CD4-positive, CD25-positive, alpha-beta regulatory T cell (primary cell): ENCODE data around the gene CFAP97D1. TPM values are rescaled to one million over a fixed set of nuclear protein-coding genes. Genes with fewer than 3 reads are reported as not detected.

Experiments used
- ATAC-seq, 2 donors: fragments of 150-1000 bp; cut with Tn5 transposase; one replicate each; pipeline ENCODE4 v1.10.0; 2021; ENCODE audit warnings: low read depth in 2 of 2, moderate number of reproducible peaks in 2 of 2, moderate library complexity in 1 of 2
- DNase-seq, 3 donors: peaks; one replicate each; pipeline versions ENCODE4 v3.0.0 to v3.0.0-alpha.2; 2012 to 2022; ENCODE audit warnings: mixed read lengths in 1 of 3
- H3K27ac ChIP-seq: one replicate; pipeline ENCODE4 v1.7.0; 2013; ENCODE audit warnings: mild to moderate bottlenecking, low read length; ENCODE audit not compliant: insufficient read depth, poor library complexity, severe bottlenecking
- H3K27me3 ChIP-seq: one replicate; pipeline ENCODE4 v1.7.0; 2013; ENCODE audit warnings: low read length; ENCODE audit not compliant: control insufficient read depth, insufficient read depth
- H3K36me3 ChIP-seq: one replicate; pipeline ENCODE4 v1.7.0; 2013; ENCODE audit warnings: mild to moderate bottlenecking, low read length, moderate library complexity; ENCODE audit not compliant: control insufficient read depth, insufficient read depth
- H3K4me1 ChIP-seq: 2 replicates; pipeline ENCODE4 v1.7.0; 2013; ENCODE audit warnings: mild to moderate bottlenecking, low read length; ENCODE audit not compliant: insufficient read depth, control insufficient read depth, poor library complexity, severe bottlenecking
- H3K4me3 ChIP-seq: one replicate; pipeline ENCODE4 v1.7.0; 2013; ENCODE audit warnings: low read depth, mild to moderate bottlenecking, low read length, moderate library complexity
- H3K9me3 ChIP-seq, 2 experiments: 1 replicate in 1 of 2; 2 replicates in 1 of 2; pipeline ENCODE4 v1.7.0; 2013; ENCODE audit warnings: low read length in 2 of 2, mild to moderate bottlenecking in 1 of 2, moderate library complexity in 1 of 2; ENCODE audit not compliant: control insufficient read depth in 2 of 2
- H3K27ac Mint-ChIP-seq, 3 donors: one replicate each; pipeline ENCODE4 v1.8.0; 2020 to 2022; ENCODE audit warnings: mild to moderate bottlenecking in 3 of 3, mixed read lengths in 3 of 3, moderate library complexity in 2 of 3
- H3K27me3 Mint-ChIP-seq: one replicate; pipeline ENCODE4 v1.8.0; 2022; ENCODE audit warnings: mild to moderate bottlenecking, mixed read lengths
- H3K36me3 Mint-ChIP-seq: one replicate; pipeline ENCODE4 v1.8.0; 2020; ENCODE audit warnings: mixed read lengths
- H3K4me1 Mint-ChIP-seq, 4 donors: one replicate each; pipeline ENCODE4 v1.8.0; 2020 to 2022; ENCODE audit warnings: mixed read lengths in 4 of 4, mild to moderate bottlenecking in 1 of 4
- H3K4me3 Mint-ChIP-seq, 4 donors: one replicate each; pipeline ENCODE4 v1.8.0; 2020 to 2022; ENCODE audit warnings: mild to moderate bottlenecking in 4 of 4, mixed read lengths in 4 of 4, moderate library complexity in 3 of 4
- H3K9me3 Mint-ChIP-seq, 7 donors: one replicate each; pipeline ENCODE4 v1.8.0; 2020 to 2022; ENCODE audit warnings: mixed read lengths in 7 of 7, mild to moderate bottlenecking in 3 of 7, moderate library complexity in 2 of 7
- polyA plus RNA-seq, 4 donors: library from polyadenylated mRNA; unstranded; fragments of 300-500 nt; fragmentation: Illumina TruSeq; gene quantifications; one replicate each; pipeline ENCODE4 v1.2.3, GENCODE V29; 2021
- total RNA-seq: library from RNA; stranded (reverse); gene quantifications from one replicate; pipeline ENCODE4 v1.2.3, GENCODE V29; 2022

CFAP97D1 gene
- total RNA-seq (not detected), polyA plus RNA-seq (not detected)

GRCh38 chr17:43780135-43780534 lies at the start of gene CFAP97D1:
Gene CFAP97D1 (plus strand): TSS chr17:43780435. CDS start chr17:43780463, 28 bp downstream.
- no peaks in the 10 kb centered on the region for H3K36me3 ChIP-seq
- peaks cover 31% of the 10 kb centered on the region for H3K27me3 ChIP-seq
- Mint-ChIP-seq H3K27ac (peak within 1 kb of the TSS in 2 of 3 donors; percentile 26 to 58), H3K9me3 (peaks cover 0 to under 1% (median 0%) of the 10 kb centered on the region in 7 donors), H3K4me1 (peaks cover 0 to 13% (median 2%) of the 10 kb centered on the region in 4 donors), H3K4me3 (peak within 1 kb of the TSS; percentile 80 to 93 (median 82)), H3K36me3 (no peaks in the 10 kb centered on the region), H3K27me3 (peaks cover 50% of the 10 kb centered on the region)
- DNase-seq (no peak), ATAC-seq (no peak)
- H3K4me1 ChIP-seq, result peaks cover 12% of the 10 kb centered on the region
- H3K27ac ChIP-seq, result no peak within 1 kb of the TSS
- H3K9me3 ChIP-seq, result no peaks in the 10 kb centered on the region
- peak within 1 kb of the TSS; percentile 56 for H3K4me3 ChIP-seq

GRCh38 chr17:43732958-43733357 lies 47.3 kb upstream of the CFAP97D1 start:
- Histone ChIP-seq H3K27ac (no peak overlapping the region), H3K4me3 (no peak overlapping the region), H3K4me1 (no peaks in the 10 kb centered on the region), H3K9me3 (peaks cover 0 to 3% of the 10 kb centered on the region in 2 experiments), H3K36me3 (no peaks in the 10 kb centered on the region), H3K27me3 (peaks cover 4% of the 10 kb centered on the region)
- DNase-seq (no peak), ATAC-seq (no peak)
- Mint-ChIP-seq H3K27me3 (peaks cover 13% of the 10 kb centered on the region), H3K36me3 (no peaks in the 10 kb centered on the region), H3K9me3 (peaks cover 0 to 9% (median 0%) of the 10 kb centered on the region in 7 donors), H3K27ac (no peak overlapping the region), H3K4me1 (no peaks in the 10 kb centered on the region), H3K4me3 (no peak overlapping the region)

- H3K27ac ChIP-seq, result no peak overlapping the region
- DNase-seq (no peak), ATAC-seq (no peak)
- H3K27me3 Mint-ChIP-seq, result peaks cover 19% of the 10 kb centered on the region
- H3K36me3 Mint-ChIP-seq, result no peaks in the 10 kb centered on the region
- H3K36me3 ChIP-seq, result no peaks in the 10 kb centered on the region
- peaks cover 0 to 3% of the 10 kb centered on the region in 2 experiments for H3K9me3 ChIP-seq
- H3K4me1 Mint-ChIP-seq, result no peaks in the 10 kb centered on the region
- no peak overlapping the region for H3K27ac Mint-ChIP-seq
- peaks cover 4% of the 10 kb centered on the region for H3K27me3 ChIP-seq
- H3K9me3 Mint-ChIP-seq, result peaks cover 0 to 9% (median 0%) of the 10 kb centered on the region in 7 donors
- no peaks in the 10 kb centered on the region for H3K4me1 ChIP-seq
- no peak overlapping the region for H3K4me3 ChIP-seq
- H3K4me3 Mint-ChIP-seq, result no peak overlapping the region
These were observed 46.3 kb upstream of the CFAP97D1 start for GRCh38 chr17:43733956-43734355.

GRCh38 chr17:43734376-43734775 lies 45.9 kb upstream of the CFAP97D1 start:
- Mint-ChIP-seq H3K4me1 (no peaks in the 10 kb centered on the region), H3K27me3 (peaks cover 19% of the 10 kb centered on the region), H3K36me3 (no peaks in the 10 kb centered on the region), H3K27ac (no peak overlapping the region), H3K9me3 (peaks cover 0 to 9% (median 0%) of the 10 kb centered on the region in 7 donors), H3K4me3 (no peak overlapping the region)
- Histone ChIP-seq H3K4me1 (no peaks in the 10 kb centered on the region), H3K36me3 (no peaks in the 10 kb centered on the region), H3K27me3 (peaks cover 6% of the 10 kb centered on the region), H3K9me3 (peaks cover 0 to 3% of the 10 kb centered on the region in 2 experiments), H3K27ac (no peak overlapping the region), H3K4me3 (no peak overlapping the region)
- DNase-seq (no peak), ATAC-seq (no peak)

- peaks cover 0 to 9% (median 0%) of the 10 kb centered on the region in 7 donors for H3K9me3 Mint-ChIP-seq
- DNase-seq, result no peak
- peaks cover 27% of the 10 kb centered on the region for H3K27me3 Mint-ChIP-seq
- H3K36me3 ChIP-seq, result no peaks in the 10 kb centered on the region
- H3K4me3 ChIP-seq, result no peak overlapping the region
- peaks cover 0 to 3% of the 10 kb centered on the region in 2 experiments for H3K9me3 ChIP-seq
- no peaks in the 10 kb centered on the region for H3K4me1 Mint-ChIP-seq
- H3K27ac Mint-ChIP-seq, result no peak overlapping the region
- no peaks in the 10 kb centered on the region for H3K4me1 ChIP-seq
- H3K4me3 Mint-ChIP-seq, result no peak overlapping the region
- no peak overlapping the region for H3K27ac ChIP-seq
- peaks cover 7% of the 10 kb centered on the region for H3K27me3 ChIP-seq
- no peaks in the 10 kb centered on the region for H3K36me3 Mint-ChIP-seq
- ATAC-seq, result no peak
These were observed 43.8 kb upstream of the CFAP97D1 start for GRCh38 chr17:43736389-43736788.

GRCh38 chr17:43737722-43738121 lies 42.5 kb upstream of the CFAP97D1 start:
- no peaks in the 10 kb centered on the region for H3K36me3 Mint-ChIP-seq
- peaks cover 0 to 9% (median under 1%) of the 10 kb centered on the region in 7 donors for H3K9me3 Mint-ChIP-seq
- Histone ChIP-seq H3K4me1 (no peaks in the 10 kb centered on the region), H3K9me3 (peaks cover 0 to 3% of the 10 kb centered on the region in 2 experiments), H3K4me3 (no peak overlapping the region), H3K36me3 (no peaks in the 10 kb centered on the region), H3K27ac (no peak overlapping the region), H3K27me3 (peaks cover 7% of the 10 kb centered on the region)
- H3K4me1 Mint-ChIP-seq, result no peaks in the 10 kb centered on the region
- H3K27ac Mint-ChIP-seq, result no peak overlapping the region
- no peak for DNase-seq
- H3K4me3 Mint-ChIP-seq, result no peak overlapping the region
- H3K27me3 Mint-ChIP-seq, result peaks cover 27% of the 10 kb centered on the region
- ATAC-seq, result no peak

- no peak for DNase-seq
- no peaks in the 10 kb centered on the region for H3K4me1 ChIP-seq
- no peak for ATAC-seq
- no peak overlapping the region for H3K27ac Mint-ChIP-seq
- H3K4me3 ChIP-seq, result no peak overlapping the region
- H3K36me3 ChIP-seq, result no peaks in the 10 kb centered on the region
- H3K36me3 Mint-ChIP-seq, result no peaks in the 10 kb centered on the region
- H3K27me3 Mint-ChIP-seq, result peaks cover 28% of the 10 kb centered on the region
- peaks cover 7% of the 10 kb centered on the region for H3K27me3 ChIP-seq
- H3K27ac ChIP-seq, result no peak overlapping the region
- H3K4me1 Mint-ChIP-seq, result no peaks in the 10 kb centered on the region
- H3K4me3 Mint-ChIP-seq, result no peak overlapping the region
- peaks cover 0 to 2% (median 0%) of the 10 kb centered on the region in 7 donors for H3K9me3 Mint-ChIP-seq
- H3K9me3 ChIP-seq, result no peaks in the 10 kb centered on the region
These were observed 39.7 kb upstream of the CFAP97D1 start for GRCh38 chr17:43740541-43740940.

GRCh38 chr17:43741636-43742035 lies 38.6 kb upstream of the CFAP97D1 start:
- no peak for ATAC-seq
- peaks cover 0 to 2% (median 0%) of the 10 kb centered on the region in 7 donors for H3K9me3 Mint-ChIP-seq
- no peaks in the 10 kb centered on the region for H3K9me3 ChIP-seq
- H3K4me3 ChIP-seq, result no peak overlapping the region
- no peaks in the 10 kb centered on the region for H3K36me3 ChIP-seq
- H3K27ac Mint-ChIP-seq, result no peak overlapping the region
- H3K4me1 Mint-ChIP-seq, result no peaks in the 10 kb centered on the region
- H3K4me1 ChIP-seq, result no peaks in the 10 kb centered on the region
- H3K27ac ChIP-seq, result no peak overlapping the region
- H3K36me3 Mint-ChIP-seq, result no peaks in the 10 kb centered on the region
- peaks cover 4% of the 10 kb centered on the region for H3K27me3 ChIP-seq
- no peak overlapping the region for H3K4me3 Mint-ChIP-seq
- no peak for DNase-seq
- H3K27me3 Mint-ChIP-seq, result peaks cover 31% of the 10 kb centered on the region
